IMR-90 (cell line): ENCODE data around the gene PCCA. TPM values are rescaled to one million over a fixed set of nuclear protein-coding genes. Genes with fewer than 3 reads are reported as not detected.

ENCODE experiments used
- ATAC-seq: fragments of 200-7000 bp; cut with Tn5 transposase; 2 replicates; pipeline ENCODE4 v1.9.1; 2020; ENCODE audit warnings: low read depth, mild to moderate bottlenecking, moderate library complexity
- BruUV-seq: library from RNA; stranded (reverse); fragments of 400-500 nt; replicated peaks from 2 replicates; lab custom pipeline; 2021; lab: Mats Ljungman, UMichigan
- CTCF ChIA-PET: fragments of 300-600 bp; formaldehyde crosslinking; extraction: SDS; loops from one replicate; lab custom pipeline; 2021; ENCODE audit warnings: antibody characterized with exemption; lab: Yijun Ruan, JAX
- POLR2A ChIA-PET: fragments of 300-600 bp; sonication (Branson Sonifier 250); formaldehyde crosslinking; loops from one replicate; lab custom pipeline; 2022; ENCODE audit warnings: antibody characterized with exemption; ENCODE audit not compliant: unreplicated experiment; lab: Charles Lee
- DNase-seq: peaks from one replicate; pipeline ENCODE4 v3.0.0; 2013
- H2AFZ ChIP-seq: replicated peaks from 2 replicates; pipeline ENCODE3; 2013; ENCODE audit warnings: low read length, mild to moderate bottlenecking; ENCODE audit not compliant: poor library complexity
- H2AK5ac ChIP-seq: 2 replicates; pipeline ENCODE4 v1.6.1; 2013; ENCODE audit warnings: low read depth, low read length, inconsistent platforms
- H2AK9ac ChIP-seq: replicated peaks from 2 replicates; pipeline ENCODE3; 2013; ENCODE audit warnings: mild to moderate bottlenecking, low read depth, low read length, moderate library complexity; ENCODE audit not compliant: poor library complexity
- H2BK120ac ChIP-seq: 2 replicates; pipeline ENCODE4 v1.6.1; 2013; ENCODE audit warnings: low read depth, low read length, inconsistent platforms
- H2BK15ac ChIP-seq: 3 replicates; pipeline ENCODE4 v1.6.1; 2013; ENCODE audit warnings: low read depth, low read length, inconsistent platforms
- H2BK20ac ChIP-seq: 2 replicates; pipeline ENCODE4 v1.6.1; 2013; ENCODE audit warnings: low read depth, mild to moderate bottlenecking, inconsistent platforms, low read length, moderate library complexity
- H2BK5ac ChIP-seq: 2 replicates; pipeline ENCODE4 v1.6.1; 2013; ENCODE audit warnings: mild to moderate bottlenecking, low read depth, low read length, inconsistent platforms; ENCODE audit not compliant: poor library complexity, severe bottlenecking
- H3K14ac ChIP-seq: replicated peaks from 2 replicates; pipeline ENCODE4 v1.6.1; 2013; ENCODE audit warnings: low read depth, low read length, inconsistent platforms
- H3K18ac ChIP-seq: 2 replicates; pipeline ENCODE4 v1.6.1; 2013; ENCODE audit warnings: low read depth, low read length, control low read depth
- H3K23ac ChIP-seq: 2 replicates; pipeline ENCODE4 v1.6.1; 2013; ENCODE audit warnings: low read depth, low read length, inconsistent platforms
- H3K27ac ChIP-seq: 2 replicates; pipeline ENCODE4 v1.5.1; 2013; ENCODE audit warnings: mild to moderate bottlenecking, control low read depth, low read length; ENCODE audit not compliant: insufficient read depth
- H3K27me3 ChIP-seq: 2 replicates; pipeline ENCODE4 v1.6.1; 2013; ENCODE audit warnings: low read length; ENCODE audit not compliant: control insufficient read depth, insufficient read depth
- H3K36me3 ChIP-seq: 2 replicates; pipeline ENCODE4 v1.6.1; 2013; ENCODE audit warnings: low read length, mixed read lengths; ENCODE audit not compliant: control insufficient read depth, insufficient read depth
- H3K4ac ChIP-seq: 2 replicates; pipeline ENCODE4 v1.6.1; 2013; ENCODE audit warnings: low read depth, low read length, inconsistent platforms
- H3K4me1 ChIP-seq: 2 replicates; pipeline ENCODE4 v1.6.1; 2013; ENCODE audit warnings: low read length, mixed read lengths; ENCODE audit not compliant: control insufficient read depth, insufficient read depth
- H3K4me2 ChIP-seq: 2 replicates; pipeline ENCODE4 v1.6.1; 2013; ENCODE audit warnings: low read depth, mild to moderate bottlenecking, control low read depth, low read length, moderate library complexity
- H3K4me3 ChIP-seq: 2 replicates; pipeline ENCODE4 v1.5.1; 2013; ENCODE audit warnings: low read depth, mild to moderate bottlenecking, control low read depth, low read length, moderate library complexity; ENCODE audit not compliant: insufficient read depth
- H3K56ac ChIP-seq: 2 replicates; pipeline ENCODE4 v1.6.1; 2013; ENCODE audit warnings: low read length, inconsistent platforms; ENCODE audit not compliant: insufficient read depth; ENCODE audit errors: extremely low read depth
- H3K79me1 ChIP-seq, 2 experiments: 2 replicates each; pipeline ENCODE4 v1.6.1; 2013; ENCODE audit warnings: low read length in 2 of 2, inconsistent platforms in 1 of 2, low read depth in 1 of 2
- H3K9ac ChIP-seq: 2 replicates; pipeline ENCODE4 v1.6.1; 2013; ENCODE audit warnings: low read depth, low read length, control low read depth
- H3K9me1 ChIP-seq: 2 replicates; pipeline ENCODE4 v1.6.1; 2013; ENCODE audit warnings: low read length, inconsistent platforms; ENCODE audit not compliant: insufficient read depth
- H3K9me3 ChIP-seq: 2 replicates; pipeline ENCODE4 v1.6.1; 2013; ENCODE audit warnings: low read length; ENCODE audit not compliant: control insufficient read depth, insufficient read depth
- H4K20me1 ChIP-seq: 2 replicates; pipeline ENCODE4 v1.6.1; 2013; ENCODE audit warnings: low read length, inconsistent platforms; ENCODE audit not compliant: insufficient read depth
- H4K5ac ChIP-seq: 2 replicates; pipeline ENCODE4 v1.6.1; 2013; ENCODE audit warnings: mild to moderate bottlenecking, low read depth, low read length, control low read depth
- H4K8ac ChIP-seq, 2 experiments: 2 replicates each; pipeline ENCODE4 v1.6.1; 2013; ENCODE audit warnings: low read depth in 2 of 2, low read length in 2 of 2, control low read depth in 1 of 2, inconsistent platforms in 1 of 2
- H4K91ac ChIP-seq: 2 replicates; pipeline ENCODE4 v1.6.1; 2013; ENCODE audit warnings: low read depth, low read length, inconsistent platforms; ENCODE audit not compliant: insufficient read depth
- MAFK ChIP-seq: IDR thresholded peaks from 2 replicates; pipeline ENCODE4 v1.6.1; 2012; ENCODE audit warnings: low read depth, low read length, improper control_type of control experiment
- MAZ ChIP-seq: IDR thresholded peaks from 2 replicates; pipeline ENCODE4 v1.6.1; 2012; ENCODE audit warnings: low read depth, mild to moderate bottlenecking, low read length, improper control_type of control experiment, moderate library complexity, borderline replicate concordance
- NFE2L2 ChIP-seq: fragments of 150-350 bp; IDR thresholded peaks from 2 replicates; pipeline ENCODE4 v1.6.1; 2016; ENCODE audit warnings: low read depth, mild to moderate bottlenecking, low read length
- WGBS, 2 experiments: methylation state at CpG; one replicate each; pipeline versions ENCODE4 v1.1.5 to v1.1.7; 2013; ENCODE audit warnings: missing lambda C conversion rate in 2 of 2; ENCODE audit not compliant: insufficient read length in 1 of 2; ENCODE audit errors: extremely low coverage in 2 of 2; 5-methylcytosine and 5-hydroxymethylcytosine counted together
- dilution Hi-C: fragments of 300-500 bp; cut with HindIII; formaldehyde crosslinking; loops from one replicate; pipeline ENCODE4 v1.14.3; 2018; ENCODE audit warnings: low sequenced_read_pairs; ENCODE audit not compliant: unreplicated experiment
- in situ Hi-C: fragments of 300-500 bp; cut with MboI; formaldehyde crosslinking; loops from 3 replicates; pipeline ENCODE4 v1.14.3; 2019; ENCODE audit warnings: low sequenced_read_pairs, inconsistent platforms, mixed read lengths
- intact Hi-C: fragments of 100-400 bp; cut with micrococcal nuclease; formaldehyde crosslinking; loops from 2 replicates; pipeline ENCODE4 v1.10.0; 2022
- polyA plus RNA-seq, 3 experiments: library from polyadenylated mRNA; depleted of rRNA; stranded (reverse); fragments of >200 nt; gene quantifications; 2 replicates each; pipeline ENCODE4 v1.2.3, GENCODE V29; 2012; ENCODE audit warnings: low replicate concordance in 1 of 3
- total RNA-seq: library from RNA; depleted of rRNA; stranded (reverse); fragments of >200 nt; gene quantifications from 2 replicates; pipeline ENCODE4 v1.2.3, GENCODE V29; 2012

Gene PCCA
- total and polyA plus RNA-seq, 2 of the 4 experiments (the other 2 are of a cell fraction): 7.6 to 24.0 TPM

- peaks cover 8% of the 10 kb centered on the region; the same call in 1 of the 2 replicates for H3K9me1 ChIP-seq
- no peak overlapping the region for H2BK120ac ChIP-seq
- BruUV-seq: no TSS peak
- intact Hi-C loops: no loop called here
- H4K91ac ChIP-seq: no peak overlapping the region
- no peak overlapping the region for H2BK20ac ChIP-seq
- no peak overlapping the region for H2BK15ac ChIP-seq
- no peaks in the 10 kb centered on the region for H3K27me3 ChIP-seq
- CTCF ChIA-PET: no interaction called here
- peaks cover 10% of the 10 kb centered on the region; the same call in 1 of the 2 replicates for H3K36me3 ChIP-seq
- no peak overlapping the region for H3K4me2 ChIP-seq
- no peak overlapping the region for H3K27ac ChIP-seq
- POLR2A ChIA-PET: no interaction called here
- dilution Hi-C loops: no loop called here
- H4K20me1 ChIP-seq: peaks cover 2% of the 10 kb centered on the region; the same call in 1 of the 2 replicates
- in situ Hi-C loops: no loop called here
- no peaks in the 10 kb centered on the region for H3K9me3 ChIP-seq
- no peak overlapping the region for H3K23ac ChIP-seq
- ATAC-seq: no peak
- no peak overlapping the region for H2AK5ac ChIP-seq
- peaks cover 1% of the 10 kb centered on the region; the same call in 1 of the 2 replicates for H3K4me1 ChIP-seq
- peaks cover 0 to 10% of the 10 kb centered on the region in 2 experiments; a peak in 2 of 4 replicates for H3K79me1 ChIP-seq
- no peak overlapping the region for H3K4ac ChIP-seq
- H4K5ac ChIP-seq: no peak overlapping the region
- H3K14ac ChIP-seq: no peak overlapping the region
- H3K18ac ChIP-seq: no peak overlapping the region
- WGBS, 2 experiments: 50% methylated on average over 1 of the region's 6 CpGs; no CpG with 5 or more reads in 1 of the 2 experiments
- H3K9ac ChIP-seq: no peak overlapping the region
- no peak overlapping the region for H4K8ac ChIP-seq
- TF ChIP-seq MAFK (no peak), NFE2L2 (no peak), MAZ (no peak)
- DNase-seq: no peak
- no peak overlapping the region for H2AFZ ChIP-seq
- no peak overlapping the region for H2BK5ac ChIP-seq
- no peak overlapping the region for H3K4me3 ChIP-seq
- H2AK9ac ChIP-seq: no peak overlapping the region
- H3K56ac ChIP-seq: no peak overlapping the region
Observed at GRCh38 chr13:100273552-100273951, 184.7 kb downstream of the PCCA start.
